Measurements from ENCODE around the gene CDC42SE2.
"Not testable (repeated sequence)": the region's sequence is repeated elsewhere in the genome, so short reads cannot be mapped to it uniquely, and the experiment has no call there.

- not testable (repeated sequence) for TF ChIP-seq CTCF, POLR2A (IDR thresholded peaks at IDR 0.05)
Measured at GRCh38 chr5:131399007-131399406, 135.2 kb downstream of the CDC42SE2 start.

All from esophagus squamous epithelium (tissue), 4 donors.